IPS DF 6.9 (cell line): ENCODE data around the gene GPR183.

Experiments used
- DNase-seq: peaks from one replicate; pipeline ENCODE4 v3.0.0-alpha.2; 2013; ENCODE audit warnings: low read depth, low spot score
- H3K27ac ChIP-seq: one replicate; pipeline ENCODE4 v1.5.1; 2013; ENCODE audit warnings: low read length, control low read depth
- H3K27me3 ChIP-seq: 2 replicates; pipeline ENCODE4 v1.6.1; 2013; ENCODE audit warnings: mild to moderate bottlenecking, low read length; ENCODE audit not compliant: control insufficient read depth, insufficient read depth
- H3K36me3 ChIP-seq: 2 replicates; pipeline ENCODE4 v1.6.1; 2013; ENCODE audit warnings: low read length; ENCODE audit not compliant: control insufficient read depth, insufficient read depth
- H3K4me1 ChIP-seq: 2 replicates; pipeline ENCODE4 v1.6.1; 2013; ENCODE audit warnings: low read length; ENCODE audit not compliant: control insufficient read depth, insufficient read depth
- H3K4me3 ChIP-seq: 2 replicates; pipeline ENCODE4 v1.5.1; 2013; ENCODE audit warnings: mild to moderate bottlenecking, low read length
- H3K9me3 ChIP-seq: 2 replicates; pipeline ENCODE4 v1.6.1; 2013; ENCODE audit warnings: low read length, inconsistent platforms; ENCODE audit not compliant: control insufficient read depth, insufficient read depth
- WGBS: extraction: QIAGEN DNeasy Blood & Tissue Kit; methylation state at CpG from one replicate; pipeline ENCODE4 v1.1.7; 2013; ENCODE audit warnings: mixed read lengths, missing lambda C conversion rate; ENCODE audit not compliant: insufficient read length, insufficient coverage; 5-methylcytosine and 5-hydroxymethylcytosine counted together

Gene GPR183

DNA sequence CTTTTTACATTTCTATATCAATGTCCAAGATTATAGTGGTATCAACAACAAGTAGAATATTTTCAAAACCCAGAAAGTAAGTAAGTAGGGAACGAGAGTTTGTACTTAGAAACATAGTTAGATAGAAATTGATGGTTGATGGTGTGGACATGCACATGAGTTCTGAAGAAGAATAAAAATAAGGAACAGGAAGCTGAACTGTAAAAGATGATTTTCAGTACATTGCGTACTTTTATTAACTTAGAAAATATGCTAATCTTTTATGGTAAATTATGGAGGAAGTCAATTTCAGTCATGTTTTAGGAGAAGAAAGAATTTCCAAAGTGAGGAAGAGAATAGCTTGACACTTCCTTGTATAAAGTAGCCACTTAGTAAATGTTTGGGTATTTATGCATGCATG lies 36.7 kb downstream of the GPR183 start:
- H3K27me3 ChIP-seq, result no peaks in the 10 kb centered on the region
- H3K4me3 ChIP-seq, result no peak overlapping the region
- no peaks in the 10 kb centered on the region for H3K9me3 ChIP-seq
- no peak overlapping the region for H3K27ac ChIP-seq
- no peaks in the 10 kb centered on the region for H3K36me3 ChIP-seq
- no peaks in the 10 kb centered on the region for H3K4me1 ChIP-seq
- no CpG with 5 or more reads among the region's 2 CpGs for WGBS
- no peak for DNase-seq

GRCh38 chr13:99269627-99270241 lies 37.5 kb downstream of the GPR183 start:
- Histone ChIP-seq H3K27me3 (no peaks in the 10 kb centered on the region), H3K36me3 (no peaks in the 10 kb centered on the region), H3K27ac (no peak overlapping the region), H3K9me3 (no peaks in the 10 kb centered on the region), H3K4me3 (no peak overlapping the region), H3K4me1 (no peaks in the 10 kb centered on the region)
- no peak for DNase-seq
- no CpG with 5 or more reads among the region's 3 CpGs for WGBS

DNA sequence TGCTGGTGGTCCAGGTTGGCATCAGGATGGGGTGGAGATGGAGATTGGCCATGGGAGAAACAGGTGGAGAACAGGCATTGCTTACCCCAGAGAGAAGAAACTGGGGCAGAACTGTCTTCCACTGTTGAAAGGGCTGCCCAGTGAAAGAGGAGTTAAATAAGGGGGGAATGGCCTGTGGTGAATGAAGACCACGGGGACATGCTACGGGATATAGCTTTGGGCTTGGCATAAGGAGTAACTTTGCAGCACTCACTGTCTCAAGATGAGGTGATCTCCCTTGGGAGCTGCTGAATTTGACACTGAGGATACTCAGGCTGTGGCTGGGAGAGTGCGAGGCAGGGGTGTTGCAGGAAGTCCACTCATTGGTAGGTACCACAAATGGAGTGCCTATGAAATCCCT lies 38.4 kb downstream of the GPR183 start:
- Histone ChIP-seq H3K27me3 (no peaks in the 10 kb centered on the region), H3K9me3 (no peaks in the 10 kb centered on the region), H3K4me1 (no peaks in the 10 kb centered on the region), H3K27ac (no peak overlapping the region), H3K36me3 (no peaks in the 10 kb centered on the region), H3K4me3 (no peak overlapping the region)
- no peak for DNase-seq
- no CpG with 5 or more reads among the region's 3 CpGs for WGBS

- H3K9me3 ChIP-seq, result no peaks in the 10 kb centered on the region
- no peak overlapping the region for H3K27ac ChIP-seq
- H3K27me3 ChIP-seq, result no peaks in the 10 kb centered on the region
- H3K36me3 ChIP-seq, result no peaks in the 10 kb centered on the region
- DNase-seq, result no peak
- no peaks in the 10 kb centered on the region for H3K4me1 ChIP-seq
- no CpG with 5 or more reads among the region's 4 CpGs for WGBS
- H3K4me3 ChIP-seq, result no peak overlapping the region
These were observed 39.3 kb downstream of the GPR183 start for GRCh38 chr13:99267927-99268326.

DNA sequence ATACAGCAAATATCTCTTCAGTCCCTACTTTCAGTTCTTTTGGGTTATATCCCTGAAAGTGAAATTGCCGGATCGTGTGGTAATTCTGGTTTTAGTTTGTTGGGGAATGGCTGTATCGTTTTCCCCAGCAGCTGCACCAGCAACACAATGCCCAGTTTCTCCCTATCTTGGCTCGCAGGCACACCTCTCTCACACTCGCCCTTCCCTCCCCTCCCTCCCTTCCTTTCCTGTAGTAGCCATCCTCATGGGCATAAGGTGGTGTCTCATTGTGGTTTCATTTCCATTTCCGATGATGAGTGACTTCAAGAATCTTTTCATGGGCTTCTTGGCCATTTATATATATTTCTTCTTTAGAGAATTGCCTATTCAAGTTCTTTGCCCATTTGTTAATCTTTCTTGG lies 40.4 kb downstream of the GPR183 start:
- no CpG with 5 or more reads among the region's 6 CpGs for WGBS

DNA sequence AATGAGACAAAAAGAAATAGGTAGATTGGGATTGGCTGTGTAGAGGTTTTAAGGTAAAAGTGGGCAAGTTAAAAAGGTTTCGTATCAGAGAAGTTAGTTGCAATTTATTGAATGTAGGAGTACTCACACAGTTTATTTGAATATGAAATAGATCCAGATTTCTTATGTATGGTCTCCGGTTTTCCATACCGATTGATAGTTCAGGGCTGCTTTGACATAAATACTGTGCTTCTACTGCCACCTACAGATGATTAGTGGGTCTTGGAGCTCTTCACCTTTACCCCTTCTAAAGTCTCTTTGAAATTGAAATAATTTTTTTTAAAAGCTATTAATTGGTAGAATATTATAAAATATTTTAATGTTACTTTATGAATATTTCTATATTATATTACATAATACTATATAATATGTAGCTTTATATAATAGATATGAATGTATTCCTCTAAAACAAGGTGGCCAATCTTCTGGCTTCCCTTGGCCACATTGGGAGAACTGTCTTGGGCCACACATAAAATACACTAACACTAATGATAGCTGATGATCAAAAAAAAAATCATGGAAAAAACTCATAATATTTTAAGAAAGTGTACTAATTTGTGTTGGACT lies 41.3 kb downstream of the GPR183 start:
- H3K4me1 ChIP-seq, result no peaks in the 10 kb centered on the region
- no peaks in the 10 kb centered on the region for H3K9me3 ChIP-seq
- no peak overlapping the region for H3K4me3 ChIP-seq
- H3K27ac ChIP-seq, result no peak overlapping the region
- no CpG with 5 or more reads among the region's 3 CpGs for WGBS
- DNase-seq, result no peak
- H3K36me3 ChIP-seq, result peaks cover 2% of the 10 kb centered on the region; the same call in 1 of the 2 replicates
- no peaks in the 10 kb centered on the region for H3K27me3 ChIP-seq

More for the DNA sequence above, 40.4 kb downstream of the GPR183 start:
- Histone ChIP-seq H3K9me3 (no peaks in the 10 kb centered on the region), H3K4me1 (no peaks in the 10 kb centered on the region), H3K4me3 (no peak overlapping the region), H3K27ac (no peak overlapping the region), H3K36me3 (no peaks in the 10 kb centered on the region), H3K27me3 (no peaks in the 10 kb centered on the region)
- DNase-seq, result no peak

DNA sequence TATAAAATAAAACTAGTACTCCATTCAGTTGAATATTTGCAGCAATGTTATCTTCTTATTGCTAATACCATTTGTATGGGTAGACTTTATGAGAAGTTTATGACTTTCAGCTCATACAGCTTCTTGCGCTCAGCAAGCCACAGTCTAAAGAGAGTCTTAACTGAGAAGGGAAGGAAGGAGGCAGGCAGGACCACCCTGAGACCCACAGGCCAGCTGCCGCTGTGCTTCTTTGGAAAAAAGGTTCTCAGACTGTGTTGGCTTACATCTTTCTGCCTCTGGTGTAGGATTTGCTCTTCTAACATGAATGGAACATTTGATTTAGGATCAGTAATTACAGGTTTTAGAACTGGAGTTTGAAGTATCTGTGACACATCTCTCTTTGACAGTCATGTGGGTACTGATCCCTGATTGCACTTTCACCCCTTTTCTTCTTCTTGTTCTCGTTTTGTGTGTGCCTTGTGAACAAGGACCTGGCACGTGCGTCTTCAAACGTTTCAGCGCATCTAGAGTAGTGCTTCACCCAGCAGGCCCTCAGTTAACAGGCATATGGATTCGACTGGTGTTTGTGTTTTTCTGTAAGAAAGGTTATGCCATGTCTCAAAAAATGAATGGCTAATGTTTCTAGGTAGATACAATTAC lies 41.9 kb downstream of the GPR183 start:
- Histone ChIP-seq H3K4me3 (no peak overlapping the region), H3K27ac (no peak overlapping the region), H3K36me3 (peaks cover 2% of the 10 kb centered on the region; the same call in 1 of the 2 replicates), H3K9me3 (no peaks in the 10 kb centered on the region), H3K27me3 (no peaks in the 10 kb centered on the region), H3K4me1 (no peaks in the 10 kb centered on the region)
- DNase-seq, result no peak
- WGBS, result no CpG with 5 or more reads among the region's 8 CpGs

- no CpG with 5 or more reads among the region's 1 CpG for WGBS
- H3K9me3 ChIP-seq, result no peaks in the 10 kb centered on the region
- H3K27me3 ChIP-seq, result no peaks in the 10 kb centered on the region
- peaks cover 2% of the 10 kb centered on the region; the same call in 1 of the 2 replicates for H3K36me3 ChIP-seq
- no peak overlapping the region for H3K27ac ChIP-seq
- H3K4me1 ChIP-seq, result no peaks in the 10 kb centered on the region
- no peak for DNase-seq
- no peak overlapping the region for H3K4me3 ChIP-seq
These were observed 43.1 kb downstream of the GPR183 start for GRCh38 chr13:99264051-99264450.

DNA sequence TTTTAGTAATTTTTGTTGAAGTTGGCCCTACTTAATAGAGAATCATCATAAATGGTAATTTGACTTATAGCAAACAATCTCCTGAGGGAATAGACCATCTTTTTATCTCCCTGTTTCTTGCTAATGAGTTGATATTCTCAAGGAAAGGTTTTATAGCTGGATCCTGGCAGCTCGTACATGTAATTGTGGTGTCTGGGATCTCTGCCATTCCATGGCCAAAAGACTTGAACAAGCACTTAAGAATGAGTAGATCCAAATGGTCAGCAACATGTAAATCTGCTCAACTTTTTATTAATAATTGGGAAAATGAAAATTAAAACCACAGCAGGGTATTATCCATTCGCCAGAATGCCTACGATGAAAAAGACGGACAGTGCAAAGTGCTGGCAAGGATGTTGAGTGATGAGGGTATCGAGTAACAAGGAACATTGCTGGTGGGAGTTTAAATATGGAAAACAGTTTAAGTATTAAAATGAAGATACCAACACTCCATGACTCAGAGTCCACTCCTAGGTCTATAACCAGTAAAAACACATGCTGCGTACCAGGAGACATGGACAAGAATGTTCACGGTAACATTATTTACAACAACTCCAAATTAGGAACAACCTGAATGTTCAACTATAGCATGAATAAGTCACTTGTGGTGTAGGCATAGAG lies 43.9 kb downstream of the GPR183 start:
- no CpG with 5 or more reads among the region's 7 CpGs for WGBS
- Histone ChIP-seq H3K27ac (no peak overlapping the region), H3K27me3 (no peaks in the 10 kb centered on the region), H3K4me1 (no peaks in the 10 kb centered on the region), H3K4me3 (no peak overlapping the region), H3K9me3 (no peaks in the 10 kb centered on the region), H3K36me3 (peaks cover 2% of the 10 kb centered on the region; the same call in 1 of the 2 replicates)
- DNase-seq, result no peak

DNA sequence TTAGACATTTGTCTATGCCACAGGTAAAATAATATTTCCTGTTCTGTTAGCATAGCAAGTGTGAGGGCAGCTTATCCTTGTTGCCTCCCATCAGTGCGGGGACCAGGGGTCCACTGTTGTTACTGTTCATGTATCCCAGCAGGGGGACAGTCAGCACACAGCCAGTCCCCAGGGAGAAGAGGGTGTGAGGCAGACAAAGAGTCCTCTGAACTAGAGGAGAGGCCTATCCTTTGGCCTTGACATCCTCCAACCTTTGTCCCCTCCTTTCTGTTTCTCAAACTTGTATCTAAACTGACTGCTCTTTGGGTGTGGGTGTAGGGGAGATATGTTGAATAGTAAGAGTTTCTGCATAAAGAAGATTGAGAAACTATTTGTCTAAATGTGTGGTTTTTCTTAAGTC lies 46.1 kb downstream of the GPR183 start:
- no CpG with 5 or more reads among the region's 1 CpG for WGBS
- no peak for DNase-seq

More for the DNA sequence above, 46.1 kb downstream of the GPR183 start:
- H3K36me3 ChIP-seq, result peaks cover 2% of the 10 kb centered on the region; the same call in 1 of the 2 replicates
- H3K4me1 ChIP-seq, result no peaks in the 10 kb centered on the region
- H3K27me3 ChIP-seq, result no peaks in the 10 kb centered on the region
- H3K9me3 ChIP-seq, result no peaks in the 10 kb centered on the region
- no peak overlapping the region for H3K27ac ChIP-seq
- H3K4me3 ChIP-seq, result no peak overlapping the region
